K562 (cell line): ENCODE results near the gene ROPN1. TPM values are rescaled to one million over a fixed set of nuclear protein-coding genes. Genes with fewer than 3 reads are reported as not detected.

Experiments
- ATAC-seq: fragments of 200-7000 bp; cut with Tn5 transposase; 3 replicates; pipeline ENCODE4 v1.9.1; 2020; ENCODE audit warnings: moderate library complexity
- BruUV-seq: library from RNA; stranded (reverse); fragments of 400-500 nt; replicated peaks from 2 replicates; lab custom pipeline; 2021; lab: Mats Ljungman, UMichigan
- CTCF ChIA-PET: fragments of 300-600 bp; formaldehyde crosslinking; extraction: SDS; loops from one replicate; lab custom pipeline; 2021; ENCODE audit warnings: low intra/inter-chr PET ratio; lab: Yijun Ruan, JAX
- POLR2A ChIA-PET: fragments of 300-600, 350-650 bp; sonication (Branson Sonifier 250); formaldehyde crosslinking; extraction: SDS; loops from one replicate; lab custom pipeline; 2021; ENCODE audit warnings: antibody characterized with exemption, inconsistent platforms; lab: Yijun Ruan, JAX
- DNase-seq, 4 experiments: peaks; one replicate each; pipeline versions ENCODE4 v3.0.0 to v3.0.0-alpha.2; 2011 to 2018; ENCODE audit warnings: low spot score in 3 of 4, mixed read lengths in 3 of 4; ENCODE audit errors: extremely low read depth in 1 of 4
- FAIRE-seq: peaks from 2 replicates; lab custom pipeline; 2011; peaks lifted over from hg19 to GRCh38; lab: Jason Lieb, UNC
- H2AFZ ChIP-seq: 2 replicates; pipeline ENCODE4 v1.6.0; 2011; ENCODE audit warnings: low read depth, low read length, control low read depth, inconsistent platforms
- H3K27ac ChIP-seq: fragments of 200-600 bp; 3 replicates; pipeline ENCODE4 v1.8.0; 2011; ENCODE audit warnings: low read depth, mild to moderate bottlenecking, control low read depth, inconsistent platforms, low read length, moderate library complexity, mixed read lengths; ENCODE audit errors: extremely low read depth
- H3K27me3 ChIP-seq, 2 experiments: fragments of 300-600 bp in 1 of 2; 2 replicates in 1 of 2; 3 replicates in 1 of 2; pipeline versions ENCODE4 v1.6.0 to v1.8.0; 2011; ENCODE audit warnings: inconsistent platforms in 2 of 2, low read length in 2 of 2, mild to moderate bottlenecking in 1 of 2, mixed read lengths in 1 of 2, moderate library complexity in 1 of 2; ENCODE audit not compliant: control insufficient read depth in 2 of 2, insufficient read depth in 2 of 2
- H3K36me3 ChIP-seq: fragments of 300-600 bp; 3 replicates; pipeline ENCODE4 v1.8.0; 2011; ENCODE audit warnings: mild to moderate bottlenecking, low read length, inconsistent platforms; ENCODE audit not compliant: control insufficient read depth, insufficient read depth
- H3K4me1 ChIP-seq, 2 experiments: fragments of 200-600 bp in 1 of 2; replicated peaks in 1 of 2; 2 replicates in 1 of 2; 3 replicates in 1 of 2; pipeline versions ENCODE4 v1.5.1 to v1.8.0; 2011; ENCODE audit warnings: inconsistent platforms in 2 of 2, low read length in 2 of 2, mild to moderate bottlenecking in 1 of 2, mixed read lengths in 1 of 2, moderate library complexity in 1 of 2; ENCODE audit not compliant: control insufficient read depth in 2 of 2, insufficient read depth in 2 of 2
- H3K4me2 ChIP-seq: 2 replicates; pipeline ENCODE4 v1.6.1; 2011; ENCODE audit warnings: low read length, control low read depth, inconsistent platforms, mixed read lengths; ENCODE audit not compliant: insufficient read depth
- H3K4me3 ChIP-seq: fragments of 200-600 bp; sonication (generic), shearing (Covaris generic); 2 replicates; pipeline ENCODE4 v1.5.1; 2016; ENCODE audit warnings: control low read depth, inconsistent platforms
- H3K79me2 ChIP-seq: fragments of 200-600 bp; 3 replicates; pipeline ENCODE4 v1.8.0; 2011; ENCODE audit warnings: low read length, inconsistent platforms; ENCODE audit not compliant: control insufficient read depth, insufficient read depth
- H3K9ac ChIP-seq, 2 experiments: 2 replicates each; pipeline versions ENCODE4 v1.6.0 to v1.6.1; 2011; ENCODE audit warnings: low read depth in 2 of 2, low read length in 2 of 2, control low read depth in 1 of 2, inconsistent platforms in 1 of 2, mild to moderate bottlenecking in 1 of 2, mixed read lengths in 1 of 2; ENCODE audit not compliant: insufficient read depth in 1 of 2
- H3K9me1 ChIP-seq: one replicate; pipeline ENCODE4 v1.6.0; 2011; ENCODE audit warnings: inconsistent platforms, mild to moderate bottlenecking, low read length, moderate library complexity; ENCODE audit not compliant: control insufficient read depth, insufficient read depth
- H3K9me3 ChIP-seq: replicated peaks from 2 replicates; pipeline ENCODE4 v1.5.1; 2011; ENCODE audit warnings: low read depth, low read length, inconsistent platforms; ENCODE audit not compliant: control insufficient read depth, insufficient read depth
- H4K20me1 ChIP-seq: replicated peaks from 2 replicates; pipeline ENCODE4 v1.6.1; 2011; ENCODE audit warnings: low read length, inconsistent platforms, mixed read lengths; ENCODE audit not compliant: control insufficient read depth, insufficient read depth
- E2F1 ChIP-seq: sonication (generic); formaldehyde crosslinking; IDR thresholded peaks from 2 replicates; pipeline ENCODE4 v1.8.1; 2023; ENCODE audit warnings: mild to moderate bottlenecking, missing genetic modification reagents, moderate library complexity
- EGR1 ChIP-seq: fragments of 450-650 bp; conservative IDR thresholded peaks from 2 replicates; pipeline ENCODE4 v1.6.1; 2017; ENCODE audit warnings: mild to moderate bottlenecking
- FOSL1 ChIP-seq: fragments of 200-800 bp; sonication (Bioruptor generic); conservative IDR thresholded peaks from 2 replicates; pipeline ENCODE4 v1.6.1; 2016; ENCODE audit warnings: missing genetic modification characterization, missing compliant biosample characterization
- GTF2B ChIP-seq: IDR thresholded peaks from 2 replicates; pipeline ENCODE4 v1.6.1; 2011; ENCODE audit not compliant: insufficient read length; ENCODE audit errors: extremely low read depth
- IRF1 ChIP-seq: sonication (generic); formaldehyde crosslinking; IDR thresholded peaks from 2 replicates; pipeline ENCODE4 v1.8.0; 2022; ENCODE audit warnings: missing genetic modification reagents, mild to moderate bottlenecking, borderline replicate concordance
- ZNF586 ChIP-seq: fragments of 450-650 bp; formaldehyde crosslinking; conservative IDR thresholded peaks from 2 replicates; pipeline ENCODE4 v1.4.0; 2020; ENCODE audit warnings: mild to moderate bottlenecking, moderate library complexity
- WGBS: fragments of 100-300 bp; shearing (Covaris generic); methylation state at CpG from one replicate; pipeline ENCODE4 v1.1.6; 2016; ENCODE audit warnings: low coverage, mixed read lengths; ENCODE audit not compliant: insufficient coverage; ENCODE audit errors: missing lambda C conversion rate; 5-methylcytosine and 5-hydroxymethylcytosine counted together
- in situ Hi-C: fragments of 300-500 bp; cut with MboI; formaldehyde crosslinking; loops from 4 replicates; pipeline ENCODE4 v1.15.0; 2018; ENCODE audit warnings: inconsistent platforms, mixed read lengths
- intact Hi-C: fragments of 100-400 bp; cut with micrococcal nuclease; formaldehyde crosslinking; loops from 2 replicates; pipeline ENCODE4 v1.14.2; 2022
- polyA plus RNA-seq, 8 experiments: library from polyadenylated mRNA; depleted of rRNA in 4 of 8; stranded (reverse) in 5 of 8; unstranded in 3 of 8; fragments of >200 nt; fragmentation: Nextera tagmentation in 2 of 8; fragmentation: Illumina TruSeq in 1 of 8; extraction: Ambion mirVana in 2 of 8; extraction: Trizol in 1 of 8; gene quantifications; 2 replicates each; pipeline versions ENCODE4 v1.2.1 to v1.2.3, GENCODE V29; 2011 to 2014; ENCODE audit warnings: inconsistent platforms in 1 of 8, missing spikeins in 1 of 8
- total RNA-seq, 7 experiments: library from RNA; depleted of rRNA in 6 of 7; stranded (reverse); fragments of >200 nt in 6 of 7; fragmentation: Illumina TruSeq in 2 of 7; extraction: Trizol in 2 of 7; gene quantifications; 2 replicates each; pipeline versions ENCODE4 v1.2.1 to v1.2.3, GENCODE V29; 2011 to 2021; ENCODE audit warnings: low replicate concordance in 1 of 7

Gene ROPN1
- total and polyA plus RNA-seq, 9 of the 15 experiments (the other 6 are each of a cell fraction or from before 2014, with no cell fraction given) = not detected

- Histone ChIP-seq H3K79me2 (no peaks in the 10 kb centered on the region), H3K27ac (no peak overlapping the region), H3K9ac (no peak overlapping the region), H3K9me1 (no peaks in the 10 kb centered on the region), H3K4me3 (no peak overlapping the region)
- no TSS peak for BruUV-seq
- FAIRE-seq (no peak), ATAC-seq (no peak), DNase-seq (peak in 3 of 4 experiments; percentile 1 to 14 (median 10))
- intact Hi-C loops = no loop called here
- CTCF ChIA-PET = no interaction called here
- TF ChIP-seq IRF1 (no peak), FOSL1 (tag) (no peak), ZNF586 (CRISPR knock-in tag) (no peak), E2F1 (no peak), GTF2B (no peak), EGR1 (0 out of 2 replicates have a peak, but pooled peaks have one; percentile 15)
- TF ChIP-seq, all 486 proteins: peak for 1
- Histone ChIP-seq H3K9me3 (no peaks in the 10 kb centered on the region), H3K4me1 (peaks cover 0 to 21% of the 10 kb centered on the region in 2 experiments; a peak in 2 of 5 replicates), H3K36me3 (no peaks in the 10 kb centered on the region), H2AFZ (no peak overlapping the region), H3K27me3 (peaks cover 0 to 20% of the 10 kb centered on the region in 2 experiments; a peak in 3 of 5 replicates), H3K4me2 (no peak overlapping the region), H4K20me1 (no peaks in the 10 kb centered on the region)
- no CpG with 5 or more reads among the region's 1 CpG for WGBS
- POLR2A ChIA-PET = interaction anchor here (0.6 kb wide), 1 partner anchor 39 kb away, joined by 3 read pairs; no protein-coding TSS in a partner anchor
- in situ Hi-C loops = no loop called here
Measured at GRCh38 chr3:124034844-124035152, 42.9 kb upstream of the ROPN1 start.
